NB4 (cell line): Measurements from ENCODE around the gene C19orf47.
"Not testable (repeated sequence)": the region's sequence is repeated elsewhere in the genome, so short reads cannot be mapped to it uniquely, and the experiment has no call there.

Experiments used
- DNase-seq: peaks from one replicate; pipeline ENCODE4 v3.0.0; 2010; ENCODE audit warnings: low read depth
- H3K4me3 ChIP-seq: one replicate; pipeline ENCODE4 v1.5.1; 2011; ENCODE audit warnings: mild to moderate bottlenecking, low read depth, low read length, moderate library complexity
- MYC ChIP-seq: IDR thresholded peaks from 2 replicates; pipeline ENCODE4 v1.6.1; 2011; ENCODE audit warnings: low read depth, low read length
- POLR2A ChIP-seq: IDR thresholded peaks from 2 replicates; pipeline ENCODE4 v1.6.1; 2011; ENCODE audit warnings: mild to moderate bottlenecking; ENCODE audit not compliant: insufficient read length; ENCODE audit errors: extremely low read depth
- TF ChIP-seq, protein P1 (sequence below): IDR thresholded peaks from 2 replicates; pipeline ENCODE4 v1.6.1; 2011; ENCODE audit warnings: low read depth, low read length
- TF ChIP-seq, protein P2 (sequence below): IDR thresholded peaks from one replicate; pipeline ENCODE4 v1.5.1; 2012; ENCODE audit warnings: low read depth, low read length

C19orf47 gene

DNA sequence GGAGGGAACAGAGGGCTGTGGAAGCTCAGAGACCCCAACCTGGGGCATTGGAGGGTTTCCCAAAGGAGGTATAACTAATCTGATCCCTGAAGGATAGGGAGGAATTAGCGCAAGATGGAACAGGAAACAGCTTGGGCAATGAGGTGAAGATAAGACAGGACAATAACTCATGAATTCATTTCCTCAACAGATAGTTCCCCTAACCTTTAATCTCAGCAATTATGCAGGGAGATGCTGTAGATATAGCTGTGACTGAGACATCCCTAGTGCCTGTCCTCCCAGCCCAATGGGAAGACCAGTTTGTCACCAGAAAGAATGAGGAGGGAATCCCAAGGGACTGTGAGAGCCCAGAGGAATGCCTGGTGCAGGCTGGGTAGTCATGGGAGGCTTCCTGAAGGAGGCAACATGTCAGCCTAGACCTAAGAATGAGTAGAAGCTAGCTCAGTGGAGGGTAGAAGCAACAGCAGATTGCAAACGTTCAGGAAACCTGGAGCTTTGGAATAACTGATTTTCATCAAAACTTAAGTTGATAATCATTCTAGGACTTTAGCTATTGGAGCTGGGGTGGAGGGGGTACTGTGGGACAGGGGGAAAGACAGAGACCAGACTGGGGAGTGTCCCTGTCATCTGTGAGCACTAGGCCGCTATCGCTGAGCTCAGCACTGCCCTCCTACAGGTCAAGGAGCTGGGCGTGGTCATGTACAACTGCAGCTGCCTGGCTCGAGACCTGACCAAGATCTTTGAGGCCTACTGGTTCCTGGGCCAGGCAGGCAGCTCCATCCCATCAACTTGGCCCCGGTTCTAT lies 23.0 kb upstream of the C19orf47 start:
- no peak for TF ChIP-seq POLR2A
- TF ChIP-seq MYC = no peak
- TF ChIP-seq, protein P1, sequence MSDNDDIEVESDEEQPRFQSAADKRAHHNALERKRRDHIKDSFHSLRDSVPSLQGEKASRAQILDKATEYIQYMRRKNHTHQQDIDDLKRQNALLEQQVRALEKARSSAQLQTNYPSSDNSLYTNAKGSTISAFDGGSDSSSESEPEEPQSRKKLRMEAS = no peak
- TF ChIP-seq, protein P2, sequence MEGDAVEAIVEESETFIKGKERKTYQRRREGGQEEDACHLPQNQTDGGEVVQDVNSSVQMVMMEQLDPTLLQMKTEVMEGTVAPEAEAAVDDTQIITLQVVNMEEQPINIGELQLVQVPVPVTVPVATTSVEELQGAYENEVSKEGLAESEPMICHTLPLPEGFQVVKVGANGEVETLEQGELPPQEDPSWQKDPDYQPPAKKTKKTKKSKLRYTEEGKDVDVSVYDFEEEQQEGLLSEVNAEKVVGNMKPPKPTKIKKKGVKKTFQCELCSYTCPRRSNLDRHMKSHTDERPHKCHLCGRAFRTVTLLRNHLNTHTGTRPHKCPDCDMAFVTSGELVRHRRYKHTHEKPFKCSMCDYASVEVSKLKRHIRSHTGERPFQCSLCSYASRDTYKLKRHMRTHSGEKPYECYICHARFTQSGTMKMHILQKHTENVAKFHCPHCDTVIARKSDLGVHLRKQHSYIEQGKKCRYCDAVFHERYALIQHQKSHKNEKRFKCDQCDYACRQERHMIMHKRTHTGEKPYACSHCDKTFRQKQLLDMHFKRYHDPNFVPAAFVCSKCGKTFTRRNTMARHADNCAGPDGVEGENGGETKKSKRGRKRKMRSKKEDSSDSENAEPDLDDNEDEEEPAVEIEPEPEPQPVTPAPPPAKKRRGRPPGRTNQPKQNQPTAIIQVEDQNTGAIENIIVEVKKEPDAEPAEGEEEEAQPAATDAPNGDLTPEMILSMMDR = no peak
- DNase-seq = no peak
- H3K4me3 ChIP-seq = no peak overlapping the region

DNA sequence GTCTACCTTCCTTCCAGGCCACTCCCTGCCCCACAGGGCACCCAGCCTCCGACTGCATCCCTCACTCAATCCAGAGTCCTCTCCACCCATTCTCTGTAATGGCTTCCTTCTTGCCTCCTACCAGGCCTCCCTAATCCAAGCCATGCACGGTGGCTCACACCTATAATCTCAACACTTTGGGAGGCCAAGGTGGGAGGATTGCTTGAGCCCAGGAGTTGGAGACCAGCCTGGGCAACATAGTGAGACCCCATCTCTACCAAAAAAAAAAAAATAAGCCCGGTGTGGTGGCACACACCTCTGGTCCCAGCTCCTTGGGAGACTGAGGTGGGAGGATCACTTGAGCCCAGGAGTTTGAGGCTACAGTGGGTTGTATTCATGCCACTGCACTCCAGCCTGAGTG lies 22.1 kb upstream of the C19orf47 start:
- not testable (repeated sequence) for DNase-seq, H3K4me3 ChIP-seq

DNA sequence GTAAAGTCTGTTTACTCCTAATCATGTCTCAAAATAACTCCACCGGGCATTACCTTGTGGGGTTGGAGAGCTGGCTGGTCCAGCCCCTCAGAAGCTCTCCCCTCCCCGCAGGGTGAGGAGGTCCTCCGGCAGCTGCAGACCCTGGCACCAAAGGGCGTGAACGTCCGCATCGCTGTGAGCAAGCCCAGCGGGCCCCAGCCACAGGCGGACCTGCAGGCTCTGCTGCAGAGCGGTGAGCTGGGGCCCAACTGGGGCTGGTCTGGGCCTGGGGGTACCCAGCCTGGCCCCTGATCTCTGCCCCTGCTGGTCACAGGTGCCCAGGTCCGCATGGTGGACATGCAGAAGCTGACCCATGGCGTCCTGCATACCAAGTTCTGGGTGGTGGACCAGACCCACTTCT lies 21.6 kb upstream of the C19orf47 start:
- no peak overlapping the region for H3K4me3 ChIP-seq
- no peak for TF ChIP-seq POLR2A
- TF ChIP-seq, protein P2 = no peak
- TF ChIP-seq, protein P1 = no peak
- no peak for TF ChIP-seq MYC
- DNase-seq = no peak

DNA sequence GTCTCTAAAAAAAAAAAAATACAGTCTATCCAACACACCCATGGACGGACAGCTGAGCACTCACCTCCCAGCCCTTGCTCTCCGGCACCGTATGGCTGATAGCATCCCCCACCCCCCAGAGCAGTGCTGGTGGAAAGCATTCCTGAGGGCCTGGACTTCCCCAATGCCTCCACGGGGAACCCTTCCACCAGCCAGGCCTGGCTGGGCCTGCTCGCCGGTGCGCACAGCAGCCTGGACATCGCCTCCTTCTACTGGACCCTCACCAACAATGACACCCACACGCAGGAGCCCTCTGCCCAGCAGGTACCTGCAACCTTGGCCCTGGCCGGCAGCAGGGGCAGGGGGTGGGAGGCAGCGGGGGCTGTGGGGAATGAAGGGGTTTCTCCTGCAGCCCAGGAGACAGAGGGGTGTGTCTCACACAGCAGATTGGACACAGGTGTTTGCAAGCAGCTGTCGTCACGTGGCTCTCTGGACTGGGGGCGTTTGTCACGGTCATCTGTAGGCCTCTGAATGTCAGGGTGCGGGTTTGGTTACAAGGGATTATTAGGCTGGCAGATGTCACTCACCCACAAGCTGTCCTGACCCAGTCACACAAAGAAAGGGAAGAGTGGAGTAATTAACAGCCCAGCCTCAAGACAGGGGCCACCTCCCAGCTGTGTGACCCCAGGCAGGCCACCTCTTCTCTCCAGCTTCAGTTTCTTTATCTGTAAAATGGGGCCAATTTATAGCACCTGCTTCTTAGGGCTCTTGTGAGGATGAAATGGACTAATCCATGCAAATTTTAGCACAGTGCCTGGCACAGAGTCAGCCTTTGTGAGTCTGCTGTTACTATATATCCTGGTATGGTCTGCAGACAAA lies 19.6 kb upstream of the C19orf47 start:
- no peak overlapping the region for H3K4me3 ChIP-seq
- TF ChIP-seq, protein P2 = no peak
- TF ChIP-seq, protein P1 = no peak
- TF ChIP-seq POLR2A (no peak), MYC (no peak)
- DNase-seq = no peak

DNA sequence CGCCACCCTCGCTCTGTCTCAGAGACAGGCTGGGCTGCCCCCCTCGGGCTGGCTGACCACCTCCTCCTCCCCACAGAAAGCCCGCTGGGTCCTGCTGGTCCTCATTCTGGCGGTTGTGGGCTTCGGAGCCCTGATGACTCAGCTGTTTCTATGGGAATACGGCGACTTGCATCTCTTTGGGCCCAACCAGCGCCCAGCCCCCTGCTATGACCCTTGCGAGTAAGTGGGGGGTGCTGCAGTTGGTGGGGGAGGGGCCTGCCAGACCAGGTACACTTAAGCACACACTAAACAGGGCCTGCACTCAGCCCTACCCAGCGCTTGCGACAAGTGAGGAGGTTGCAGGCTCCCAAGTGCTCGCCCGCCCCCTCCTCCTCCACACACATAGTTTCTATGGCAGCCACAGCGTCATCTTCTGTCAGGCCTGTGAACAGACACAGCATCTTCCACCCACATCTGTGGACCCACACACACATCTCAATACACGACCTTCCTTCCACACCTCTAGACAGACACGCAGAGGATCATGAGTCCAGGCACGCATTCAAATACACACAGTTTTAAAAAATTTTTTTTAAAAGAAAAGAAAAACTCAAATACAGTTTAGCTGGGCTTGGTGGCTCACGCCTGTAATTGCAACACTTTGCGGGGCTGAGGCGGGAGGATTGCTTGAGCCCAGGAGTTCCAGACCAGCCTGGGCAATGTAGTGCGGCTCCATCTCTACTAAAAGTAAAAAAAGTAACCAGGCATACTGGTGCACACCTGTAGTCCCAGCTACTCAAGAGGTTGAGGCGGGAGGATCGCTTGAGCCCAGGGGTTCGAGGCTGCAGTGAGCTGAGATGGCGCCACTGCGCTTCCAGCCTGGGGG lies 18.7 kb upstream of the C19orf47 start:
- peak; percentile 70 for DNase-seq
- H3K4me3 ChIP-seq = no peak overlapping the region
- TF ChIP-seq, protein P1 = no peak
- TF ChIP-seq, protein P2 = no peak
